Cerebellar nuclear complex (tissue), 1 donor: ENCODE results near the gene KLHL17.
"Not testable (repeated sequence)": the region's sequence is repeated elsewhere in the genome, so short reads cannot be mapped to it uniquely, and the experiment has no call there.

Experiments used
- DNase-seq, 2 experiments: peaks; one replicate each; lab custom pipeline; 2025; lab: John Stamatoyannopoulos, UW

KLHL17 gene

GRCh38 chr1:1001057-1001783 lies 40.8 kb downstream of the KLHL17 start:
- no peak for DNase-seq

- no peak for DNase-seq
These were observed 43.4 kb downstream of the KLHL17 start for GRCh38 chr1:1003618-1004419.

GRCh38 chr1:1004420-1004779 lies 44.0 kb downstream of the KLHL17 start:
- DNase-seq = no peak

- DNase-seq = no peak
These were observed 44.7 kb downstream of the KLHL17 start for GRCh38 chr1:1004780-1005697.

- no peak for DNase-seq
These were observed 45.5 kb downstream of the KLHL17 start for GRCh38 chr1:1005774-1006304.

GRCh38 chr1:1006305-1007159 lies 46.1 kb downstream of the KLHL17 start:
- DNase-seq = no peak

- DNase-seq = not testable (repeated sequence)
These were observed 49.7 kb downstream of the KLHL17 start for GRCh38 chr1:1010131-1010530.

GRCh38 chr1:1011396-1011949 lies 51.1 kb downstream of the KLHL17 start:
- no peak for DNase-seq

GRCh38 chr1:1012736-1013104 lies 52.3 kb downstream of the KLHL17 start:
- not testable (repeated sequence) for DNase-seq

GRCh38 chr1:1013105-1013921 lies 52.9 kb downstream of the KLHL17 start, which contains the start of gene ISG15:
Gene ISG15 (plus strand): TSS chr1:1013497. CDS start chr1:1013574, 77 bp downstream.
- DNase-seq = no peak

GRCh38 chr1:1013922-1014648 lies 53.7 kb downstream of the KLHL17 start:
- DNase-seq = no peak

GRCh38 chr1:1014799-1015681 lies 54.7 kb downstream of the KLHL17 start:
- no peak for DNase-seq
